HUES64 (cell line): ENCODE results near the gene NOLC1.

Experiments used
- H3K27ac ChIP-seq: 2 replicates; pipeline ENCODE4 v1.7.0; 2013; ENCODE audit warnings: low read depth, low read length, inconsistent platforms
- H3K27me3 ChIP-seq: 2 replicates; pipeline ENCODE4 v1.6.1; 2013; ENCODE audit warnings: mild to moderate bottlenecking, low read length; ENCODE audit not compliant: insufficient read depth
- H3K36me3 ChIP-seq: 2 replicates; pipeline ENCODE4 v1.6.1; 2013; ENCODE audit warnings: mild to moderate bottlenecking, low read length; ENCODE audit not compliant: insufficient read depth
- H3K4me1 ChIP-seq: 2 replicates; pipeline ENCODE4 v1.6.1; 2013; ENCODE audit warnings: mild to moderate bottlenecking, low read length, moderate library complexity; ENCODE audit not compliant: insufficient read depth
- H3K4me3 ChIP-seq: 2 replicates; pipeline ENCODE4 v1.5.1; 2013; ENCODE audit warnings: mild to moderate bottlenecking, low read length, moderate library complexity
- H3K9ac ChIP-seq: 2 replicates; pipeline ENCODE4 v1.6.1; 2013; ENCODE audit warnings: mild to moderate bottlenecking, low read depth, low read length
- H3K9me3 ChIP-seq: 2 replicates; pipeline ENCODE4 v1.6.1; 2013; ENCODE audit warnings: low read depth, low read length; ENCODE audit not compliant: insufficient read depth
- WGBS: fragments of 150-250, 120-280 bp; methylation state at CpG from one replicate; pipeline ENCODE4 v1.1.7; 2013; ENCODE audit warnings: missing lambda C conversion rate; 5-methylcytosine and 5-hydroxymethylcytosine counted together

NOLC1 gene

DNA sequence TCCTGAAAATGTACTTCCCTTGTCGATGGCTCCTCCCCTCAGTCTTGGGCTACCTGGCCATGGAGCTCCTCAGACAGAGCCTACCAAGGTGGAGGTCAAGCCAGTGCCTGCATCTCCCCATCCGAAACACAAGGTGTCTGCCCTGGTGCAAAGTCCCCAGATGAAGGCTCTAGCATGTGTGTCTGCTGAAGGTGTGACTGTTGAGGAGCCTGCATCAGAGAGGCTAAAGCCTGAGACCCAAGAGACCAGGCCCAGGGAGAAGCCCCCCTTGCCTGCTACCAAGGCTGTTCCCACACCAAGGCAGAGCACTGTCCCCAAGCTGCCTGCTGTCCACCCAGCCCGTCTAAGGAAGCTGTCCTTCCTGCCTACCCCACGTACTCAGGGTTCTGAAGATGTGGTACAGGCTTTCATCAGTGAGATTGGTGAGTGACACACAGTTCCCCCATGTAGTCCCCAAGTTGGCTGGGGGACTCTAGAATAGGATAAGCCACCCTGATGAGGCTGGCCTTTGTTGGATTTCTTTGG, 10.5 kb upstream of the NOLC1 start:
- WGBS: 96% methylated on average over 4 of the region's 4 CpGs
- Histone ChIP-seq H3K36me3 (peaks cover 88% of the 10 kb centered on the region), H3K4me1 (no peaks in the 10 kb centered on the region), H3K9ac (no peak overlapping the region), H3K9me3 (no peaks in the 10 kb centered on the region), H3K27me3 (no peaks in the 10 kb centered on the region), H3K27ac (no peak overlapping the region), H3K4me3 (no peak overlapping the region)

GRCh38 chr10:102146971-102147428, 5.2 kb upstream of the NOLC1 start:
- Histone ChIP-seq H3K27me3 (no peaks in the 10 kb centered on the region), H3K9ac (no peak overlapping the region), H3K4me1 (peaks cover 7% of the 10 kb centered on the region), H3K27ac (no peak overlapping the region), H3K36me3 (peaks cover 80% of the 10 kb centered on the region), H3K9me3 (no peaks in the 10 kb centered on the region), H3K4me3 (no peak overlapping the region)
- 95% methylated on average over 17 of the region's 17 CpGs for WGBS

DNA sequence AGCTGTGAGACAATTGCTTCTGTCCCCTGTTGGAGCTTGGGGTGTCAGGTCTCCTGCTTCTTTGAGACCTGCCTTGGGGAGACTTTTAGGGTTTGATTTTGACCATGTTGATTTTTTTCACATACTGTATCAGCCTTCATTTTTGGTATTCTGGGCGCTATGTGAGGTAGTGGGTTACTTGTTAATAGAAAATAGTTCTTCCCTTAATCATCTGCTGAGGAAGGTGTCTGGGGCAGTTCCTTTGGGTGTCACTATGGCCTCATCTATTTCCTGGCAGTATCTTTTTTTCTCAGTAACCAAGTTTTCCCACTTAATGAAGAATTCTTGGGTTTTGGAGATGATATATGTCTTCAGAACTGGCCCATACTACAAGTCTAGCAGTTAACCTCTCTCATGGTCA, 4.6 kb upstream of the NOLC1 start:
- H3K9ac ChIP-seq: no peak overlapping the region
- H3K27ac ChIP-seq: no peak overlapping the region
- H3K4me3 ChIP-seq: no peak overlapping the region
- peaks cover 78% of the 10 kb centered on the region for H3K36me3 ChIP-seq
- H3K9me3 ChIP-seq: no peaks in the 10 kb centered on the region
- no peaks in the 10 kb centered on the region for H3K27me3 ChIP-seq
- whole genome bisulfite sequencing: no CpG with 5 or more reads among the region's 1 CpG
- H3K4me1 ChIP-seq: peaks cover 7% of the 10 kb centered on the region

- WGBS: 95% methylated on average over 13 of the region's 13 CpGs
- peaks cover 7% of the 10 kb centered on the region for H3K4me1 ChIP-seq
- no peak overlapping the region for H3K27ac ChIP-seq
- no peaks in the 10 kb centered on the region for H3K9me3 ChIP-seq
- no peak overlapping the region for H3K4me3 ChIP-seq
- peaks cover 70% of the 10 kb centered on the region for H3K36me3 ChIP-seq
- H3K27me3 ChIP-seq: no peaks in the 10 kb centered on the region
- H3K9ac ChIP-seq: no peak overlapping the region
Observed at GRCh38 chr10:102148275-102148674, 3.9 kb upstream of the NOLC1 start.

- Histone ChIP-seq H3K36me3 (peaks cover 64% of the 10 kb centered on the region), H3K27me3 (no peaks in the 10 kb centered on the region), H3K9ac (peak overlapping the region; percentile 80), H3K9me3 (no peaks in the 10 kb centered on the region), H3K4me3 (peak overlapping the region; percentile 74), H3K4me1 (peaks cover 7% of the 10 kb centered on the region), H3K27ac (peak overlapping the region; percentile 96)
- WGBS: 73% methylated on average over 3 of the region's 3 CpGs
Observed at GRCh38 chr10:102150970-102151773, 1.0 kb upstream of the NOLC1 start.

GRCh38 chr10:102152545-102152890, 329 bp downstream of the NOLC1 start:
- Histone ChIP-seq H3K9me3 (no peaks in the 10 kb centered on the region), H3K36me3 (peaks cover 64% of the 10 kb centered on the region), H3K4me1 (peaks cover 7% of the 10 kb centered on the region), H3K27ac (peak overlapping the region; percentile 91), H3K4me3 (peak overlapping the region; percentile 74), H3K9ac (peak overlapping the region; percentile 98), H3K27me3 (no peaks in the 10 kb centered on the region)
- under 1% methylated on average over 19 of the region's 19 CpGs for WGBS

DNA sequence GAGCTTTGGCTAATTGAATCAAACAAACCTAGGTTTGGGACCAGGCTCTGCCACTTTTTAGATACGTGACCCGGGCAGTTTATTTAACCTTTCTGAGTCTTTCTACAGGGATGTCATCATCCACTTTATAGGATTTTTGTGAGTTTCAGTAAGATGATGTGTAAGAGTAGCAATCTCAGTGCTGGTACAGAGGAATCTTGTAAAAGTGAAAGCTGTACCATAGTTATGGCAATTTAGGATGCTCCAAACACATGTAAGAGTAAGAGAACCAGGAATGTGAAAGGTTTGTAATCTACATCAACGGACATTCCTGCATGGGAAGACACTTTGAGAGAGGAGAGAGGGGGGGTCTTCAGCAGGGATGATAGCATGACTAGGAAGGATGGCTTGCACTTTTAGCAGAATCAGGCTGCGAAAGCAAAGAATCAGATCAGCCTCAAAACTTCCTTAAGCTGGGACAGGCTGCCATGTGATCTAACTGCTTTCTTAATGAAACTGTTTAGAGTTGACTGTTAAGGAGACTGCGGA, 968 bp downstream of the NOLC1 start:
- peaks cover 64% of the 10 kb centered on the region for H3K36me3 ChIP-seq
- no peaks in the 10 kb centered on the region for H3K27me3 ChIP-seq
- peak overlapping the region; percentile 91 for H3K27ac ChIP-seq
- H3K4me1 ChIP-seq: peaks cover 7% of the 10 kb centered on the region
- WGBS: 43% methylated on average over 5 of the region's 5 CpGs
- peak overlapping the region; percentile 98 for H3K9ac ChIP-seq
- peak overlapping the region; percentile 74 for H3K4me3 ChIP-seq
- H3K9me3 ChIP-seq: no peaks in the 10 kb centered on the region

GRCh38 chr10:102154466-102155116, 2.4 kb downstream of the NOLC1 start:
- Histone ChIP-seq H3K27me3 (no peaks in the 10 kb centered on the region), H3K27ac (no peak overlapping the region), H3K9ac (no peak overlapping the region), H3K9me3 (no peaks in the 10 kb centered on the region), H3K36me3 (peaks cover 64% of the 10 kb centered on the region), H3K4me3 (no peak overlapping the region), H3K4me1 (peaks cover 7% of the 10 kb centered on the region)
- WGBS: 95% methylated on average over 10 of the region's 11 CpGs

DNA sequence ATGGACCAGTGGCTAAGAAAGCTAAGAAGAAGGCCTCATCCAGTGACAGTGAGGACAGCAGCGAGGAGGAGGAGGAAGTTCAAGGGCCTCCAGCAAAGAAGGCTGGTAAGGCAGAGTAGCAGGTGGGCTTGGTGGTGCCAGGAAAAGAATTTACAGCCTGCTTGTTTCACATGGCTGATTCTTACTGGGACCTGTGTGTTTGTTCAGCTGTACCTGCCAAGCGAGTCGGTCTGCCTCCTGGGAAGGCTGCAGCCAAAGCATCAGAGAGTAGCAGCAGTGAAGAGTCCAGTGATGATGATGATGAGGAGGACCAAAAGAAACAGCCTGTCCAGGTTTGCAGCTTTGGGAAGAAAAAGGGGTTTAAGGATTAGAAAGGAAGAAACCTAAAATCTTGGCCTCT, 5.0 kb downstream of the NOLC1 start:
- H3K27ac ChIP-seq: no peak overlapping the region
- no peak overlapping the region for H3K9ac ChIP-seq
- no peaks in the 10 kb centered on the region for H3K4me1 ChIP-seq
- peaks cover 80% of the 10 kb centered on the region for H3K36me3 ChIP-seq
- H3K4me3 ChIP-seq: no peak overlapping the region
- H3K27me3 ChIP-seq: no peaks in the 10 kb centered on the region
- WGBS: 97% methylated on average over 3 of the region's 3 CpGs
- no peaks in the 10 kb centered on the region for H3K9me3 ChIP-seq

DNA sequence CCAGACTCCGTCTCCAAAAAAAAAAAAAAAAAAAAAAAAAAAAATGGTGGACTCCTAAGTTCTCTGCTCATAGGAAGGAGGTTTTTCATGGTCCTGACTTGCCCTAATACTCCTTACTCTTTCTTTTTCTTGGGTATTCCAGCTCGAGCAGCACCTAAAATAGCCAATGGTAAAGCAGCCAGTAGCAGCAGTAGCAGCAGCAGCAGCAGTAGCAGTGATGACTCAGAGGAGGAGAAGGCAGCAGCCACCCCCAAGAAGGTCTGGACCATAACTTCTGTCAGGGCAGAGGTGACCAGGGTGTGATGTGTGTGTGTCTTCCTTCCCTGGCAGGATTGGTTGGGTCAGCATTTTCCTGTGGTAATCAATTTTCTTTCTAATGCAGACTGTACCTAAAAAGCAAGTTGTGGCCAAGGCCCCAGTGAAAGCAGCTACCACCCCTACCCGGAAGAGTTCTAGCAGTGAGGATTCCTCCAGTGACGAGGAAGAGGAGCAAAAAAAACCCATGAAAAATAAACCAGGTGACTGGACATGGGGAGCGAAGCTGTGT, 6.9 kb downstream of the NOLC1 start:
- 95% methylated on average over 5 of the region's 5 CpGs for WGBS
- Histone ChIP-seq H3K9ac (no peak overlapping the region), H3K4me3 (no peak overlapping the region), H3K27ac (no peak overlapping the region), H3K27me3 (no peaks in the 10 kb centered on the region), H3K4me1 (no peaks in the 10 kb centered on the region), H3K9me3 (no peaks in the 10 kb centered on the region), H3K36me3 (peaks cover 98% of the 10 kb centered on the region)

GRCh38 chr10:102159831-102160230, 7.6 kb downstream of the NOLC1 start:
- Histone ChIP-seq H3K4me1 (no peaks in the 10 kb centered on the region), H3K27me3 (no peaks in the 10 kb centered on the region), H3K9me3 (no peaks in the 10 kb centered on the region), H3K4me3 (no peak overlapping the region), H3K9ac (no peak overlapping the region), H3K27ac (no peak overlapping the region), H3K36me3 (peaks cover 93% of the 10 kb centered on the region)
- WGBS: 97% methylated on average over 4 of the region's 4 CpGs
